Posterior vena cava (tissue), 2 donors: ENCODE measurements around the gene CASTOR1. TPM values are rescaled to one million over a fixed set of nuclear protein-coding genes. Genes with fewer than 3 reads are reported as not detected.

ENCODE experiments used
- DNase-seq: peaks from one replicate; pipeline ENCODE4 v3.0.0-alpha.2; 2020; ENCODE audit warnings: low spot score
- intact Hi-C, 2 donors: fragments of 100-400 bp; cut with DNase I; formaldehyde crosslinking; loops; one replicate each; pipeline versions ENCODE4 v1.14.1 to v1.14.2; 2022 to 2023
- total RNA-seq, 2 donors: library from RNA; stranded (reverse); fragmentation: NEBNext Ultra II Directional; extraction: Animal tissue kit (Norgen Biotek cat#: 25700); gene quantifications; one replicate each; pipeline ENCODE4 v1.2.1, GENCODE V29; 2021
- donor health status: DM: yes; HTN: yes; CAD: no.
- donor health status: DM: yes; HTN: yes; CAD: no.

The CASTOR1 gene
- total RNA-seq, 2 donors from 2014 or later: 9.8 to 14.3 TPM

- intact Hi-C loops: no loop called here
- no peak for DNase-seq
Measured at GRCh38 chr22:30304495-30305244, 15.4 kb upstream of the CASTOR1 start.

GRCh38 chr22:30302810-30303138, 13.5 kb upstream of the CASTOR1 start:
- intact Hi-C loops: no loop called here
- DNase-seq: no peak

- DNase-seq: peak; percentile 86
- intact Hi-C loops: no loop called here
Measured at GRCh38 chr22:30301995-30302809, 12.9 kb upstream of the CASTOR1 start.

- intact Hi-C loops: no loop called here
- no peak for DNase-seq
Measured at GRCh38 chr22:30299322-30299721, 10.0 kb upstream of the CASTOR1 start.

GRCh38 chr22:30297991-30298701, 8.8 kb upstream of the CASTOR1 start:
- DNase-seq: no peak
- intact Hi-C loops: no loop called here

- no peak for DNase-seq
- intact Hi-C loops: no loop called here
Measured at GRCh38 chr22:30297276-30297990, 8.1 kb upstream of the CASTOR1 start.

- intact Hi-C loops: no loop called here
- DNase-seq: no peak
Measured at GRCh38 chr22:30296833-30297232, 7.5 kb upstream of the CASTOR1 start.

- intact Hi-C loops: no loop called here
- no peak for DNase-seq
Measured at GRCh38 chr22:30296324-30296723, 7.0 kb upstream of the CASTOR1 start.

- no peak for DNase-seq
- intact Hi-C loops: no loop called here
Measured at GRCh38 chr22:30295576-30295975, 6.3 kb upstream of the CASTOR1 start.

- DNase-seq: no peak
- intact Hi-C loops: no loop called here
Measured at GRCh38 chr22:30294830-30295229, 5.5 kb upstream of the CASTOR1 start.

GRCh38 chr22:30294066-30294465, 4.8 kb upstream of the CASTOR1 start:
- no peak for DNase-seq
- intact Hi-C loops: no loop called here

GRCh38 chr22:30293026-30293425, 3.7 kb upstream of the CASTOR1 start:
- no peak for DNase-seq
- intact Hi-C loops: no loop called here

- DNase-seq: no peak
- intact Hi-C loops: no loop called here
Measured at GRCh38 chr22:30292069-30292970, 3.0 kb upstream of the CASTOR1 start.

- DNase-seq: peak; percentile 93
- intact Hi-C loops: no loop called here
Measured at GRCh38 chr22:30291058-30291892, 2.0 kb upstream of the CASTOR1 start.

GRCh38 chr22:30290342-30291057, 1.2 kb upstream of the CASTOR1 start:
- intact Hi-C loops: no loop called here
- DNase-seq: no peak

- intact Hi-C loops: no loop called here
- DNase-seq: peak; percentile 87
Measured at GRCh38 chr22:30289980-30290313, 642 bp upstream of the CASTOR1 start.

- intact Hi-C loops: no loop called here
Measured at GRCh38 chr22:30288419-30289140, 725 bp downstream of the CASTOR1 start.

More at GRCh38 chr22:30288419-30289140, 725 bp downstream of the CASTOR1 start:
- DNase-seq: no peak
